Tibial artery (tissue), 4 donors: ENCODE results near the gene NANS.

Source experiments
- DNase-seq, 2 donors: peaks; one replicate each; pipeline ENCODE4 v3.0.0-alpha.2; 2019
- H3K27ac ChIP-seq, 2 donors: fragments of 200-600 bp; sonication (generic) in 1 of 2; 1 replicate in 1 of 2; 2 replicates in 1 of 2; pipeline ENCODE4 v1.5.1; 2018 to 2019; ENCODE audit warnings: mild to moderate bottlenecking in 1 of 2
- H3K27me3 ChIP-seq, 2 donors: fragments of 200-600 bp; sonication (generic) in 1 of 2; one replicate each; pipeline versions ENCODE4 v1.5.1 to v1.6.0; 2016 to 2019
- H3K36me3 ChIP-seq, 3 donors: fragments of 200-600 bp; sonication (generic) in 2 of 3; one replicate each; pipeline ENCODE4 v1.5.1; 2016 to 2019; ENCODE audit warnings: mild to moderate bottlenecking in 2 of 3
- H3K4me1 ChIP-seq, 4 donors: fragments of 200-600 bp; sonication (generic) in 2 of 4; 1 replicate in 3 of 4; 2 replicates in 1 of 4; pipeline ENCODE4 v1.5.1; 2016 to 2019
- H3K4me3 ChIP-seq, 2 donors: fragments of 200-600 bp; sonication (generic) in 1 of 2; 1 replicate in 1 of 2; 2 replicates in 1 of 2; pipeline ENCODE4 v1.5.1; 2018 to 2019; ENCODE audit warnings: mild to moderate bottlenecking in 2 of 2
- H3K9me3 ChIP-seq, 3 donors: fragments of 200-600 bp; sonication (generic) in 1 of 3; one replicate each; pipeline ENCODE4 v1.5.1; 2016 to 2019
- intact Hi-C: fragments of 100-400 bp; cut with DNase I; formaldehyde crosslinking; loops from one replicate; pipeline ENCODE4 v1.15.0; 2023; ENCODE audit warnings: low total_unique reads
- TF ChIP-seq, protein P1 (sequence below), 2 experiments: fragments of 200-600 bp in 1 of 2; fragments of 450-650 bp in 1 of 2; IDR thresholded peaks; one replicate each; pipeline ENCODE4 v1.5.1; 2017 to 2019; ENCODE audit warnings: antibody characterized with exemption in 2 of 2, mild to moderate bottlenecking in 1 of 2, moderate library complexity in 1 of 2

Gene NANS

GRCh38 chr9:98080780-98081179 lies 24.2 kb downstream of the NANS start:
- Histone ChIP-seq H3K36me3 (peaks cover 36 to 72% (median 53%) of the 10 kb centered on the region in 3 donors), H3K27me3 (no peaks in the 10 kb centered on the region), H3K4me1 (no peaks in the 10 kb centered on the region), H3K4me3 (no peak overlapping the region), H3K27ac (no peak overlapping the region), H3K9me3 (no peaks in the 10 kb centered on the region)
- TF ChIP-seq, protein P1, sequence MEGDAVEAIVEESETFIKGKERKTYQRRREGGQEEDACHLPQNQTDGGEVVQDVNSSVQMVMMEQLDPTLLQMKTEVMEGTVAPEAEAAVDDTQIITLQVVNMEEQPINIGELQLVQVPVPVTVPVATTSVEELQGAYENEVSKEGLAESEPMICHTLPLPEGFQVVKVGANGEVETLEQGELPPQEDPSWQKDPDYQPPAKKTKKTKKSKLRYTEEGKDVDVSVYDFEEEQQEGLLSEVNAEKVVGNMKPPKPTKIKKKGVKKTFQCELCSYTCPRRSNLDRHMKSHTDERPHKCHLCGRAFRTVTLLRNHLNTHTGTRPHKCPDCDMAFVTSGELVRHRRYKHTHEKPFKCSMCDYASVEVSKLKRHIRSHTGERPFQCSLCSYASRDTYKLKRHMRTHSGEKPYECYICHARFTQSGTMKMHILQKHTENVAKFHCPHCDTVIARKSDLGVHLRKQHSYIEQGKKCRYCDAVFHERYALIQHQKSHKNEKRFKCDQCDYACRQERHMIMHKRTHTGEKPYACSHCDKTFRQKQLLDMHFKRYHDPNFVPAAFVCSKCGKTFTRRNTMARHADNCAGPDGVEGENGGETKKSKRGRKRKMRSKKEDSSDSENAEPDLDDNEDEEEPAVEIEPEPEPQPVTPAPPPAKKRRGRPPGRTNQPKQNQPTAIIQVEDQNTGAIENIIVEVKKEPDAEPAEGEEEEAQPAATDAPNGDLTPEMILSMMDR (IDR thresholded peaks at IDR 0.05), result no peak
- DNase-seq, result no peak
- intact Hi-C loops, result no loop called here

DNA sequence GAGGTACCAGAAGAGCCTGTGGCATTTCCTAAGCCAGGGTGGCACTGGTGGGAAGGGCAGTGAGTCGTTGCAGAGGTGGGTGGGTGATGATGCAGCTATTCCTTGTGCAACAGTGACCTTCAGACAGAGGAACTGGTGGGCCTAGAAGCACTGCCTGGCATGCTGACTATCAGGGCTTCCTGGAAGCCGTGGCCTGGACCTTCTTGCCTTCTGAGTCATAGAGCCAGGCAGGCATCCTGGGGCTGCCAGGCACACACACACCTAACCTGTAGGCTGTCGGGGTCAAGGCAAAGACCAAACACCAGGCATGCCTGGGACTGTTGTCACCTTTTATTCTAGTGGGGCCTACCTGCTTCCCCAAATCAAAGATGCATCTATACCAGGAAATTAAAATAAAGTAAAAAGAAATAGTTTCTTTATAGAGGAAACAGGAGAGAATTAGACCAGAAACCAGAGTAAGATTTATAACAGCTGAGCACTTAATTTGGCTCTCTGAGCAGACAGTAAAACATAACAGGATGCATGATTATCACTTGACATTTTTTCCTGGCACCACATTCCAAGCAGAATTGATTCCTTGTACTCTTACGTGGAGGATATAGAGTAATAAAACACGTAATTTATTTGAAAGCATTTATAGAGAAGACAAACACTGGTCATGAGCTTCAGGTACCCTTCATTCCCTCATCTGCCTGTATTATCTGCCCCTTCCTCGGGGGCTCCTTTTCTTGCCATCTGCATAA lies 25.1 kb downstream of the NANS start:
- TF ChIP-seq, protein P1 (IDR thresholded peaks at IDR 0.05), result no peak
- H3K27me3 ChIP-seq, result no peaks in the 10 kb centered on the region
- H3K27ac ChIP-seq, result no peak overlapping the region
- intact Hi-C loops, result no loop called here
- no peaks in the 10 kb centered on the region for H3K9me3 ChIP-seq
- peak in 1 of 2 donors; percentile 60 for DNase-seq
- H3K4me1 ChIP-seq, result no peaks in the 10 kb centered on the region
- no peak overlapping the region for H3K4me3 ChIP-seq
- H3K36me3 ChIP-seq, result peaks cover 36 to 72% (median 53%) of the 10 kb centered on the region in 3 donors

DNA sequence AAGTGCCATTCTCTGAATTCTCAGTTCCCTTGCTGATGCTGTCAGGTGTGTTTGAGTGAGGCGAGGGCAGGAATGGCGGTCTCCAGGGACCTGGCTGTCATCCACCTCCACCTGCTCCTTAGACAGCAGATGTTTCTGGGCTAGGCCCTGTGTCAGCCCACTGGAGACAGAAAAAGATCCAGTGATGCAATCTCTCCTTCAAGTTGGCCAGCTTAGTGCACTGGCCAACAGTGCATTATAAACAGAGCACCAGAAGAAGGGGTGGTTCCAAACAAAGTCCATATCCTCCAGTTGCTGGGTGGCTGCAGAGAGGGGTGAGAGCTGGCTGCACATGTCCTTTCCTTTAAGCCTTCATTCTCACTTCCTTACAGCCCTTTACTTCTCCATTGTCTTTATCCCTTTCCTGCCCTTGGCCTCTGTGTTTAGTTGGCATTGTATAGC lies 26.5 kb downstream of the NANS start:
- Histone ChIP-seq H3K4me3 (no peak overlapping the region), H3K9me3 (no peaks in the 10 kb centered on the region), H3K4me1 (peaks cover 0 to 10% (median 9%) of the 10 kb centered on the region in 4 donors), H3K36me3 (peaks cover 30 to 66% (median 45%) of the 10 kb centered on the region in 3 donors), H3K27ac (no peak overlapping the region), H3K27me3 (no peaks in the 10 kb centered on the region)
- peak; percentile 29 to 43 for DNase-seq
- TF ChIP-seq, protein P1 (IDR thresholded peaks at IDR 0.05), result no peak
- intact Hi-C loops, result no loop called here

GRCh38 chr9:98083566-98084183 lies 27.1 kb downstream of the NANS start:
- DNase-seq, result peak in 1 of 2 donors; percentile 24
- H3K27ac ChIP-seq, result no peak overlapping the region

GRCh38 chr9:98084396-98084795 lies 27.9 kb downstream of the NANS start:
- TF ChIP-seq, protein P1 (IDR thresholded peaks at IDR 0.05), result no peak
- DNase-seq, result no peak
- Histone ChIP-seq H3K27me3 (peaks cover 0 to 3% of the 10 kb centered on the region in 2 donors), H3K36me3 (peaks cover 27 to 55% (median 36%) of the 10 kb centered on the region in 3 donors), H3K4me3 (no peak overlapping the region), H3K4me1 (peaks cover 0 to 10% (median 9%) of the 10 kb centered on the region in 4 donors), H3K9me3 (no peaks in the 10 kb centered on the region), H3K27ac (no peak overlapping the region)
- intact Hi-C loops, result no loop called here

More at GRCh38 chr9:98083566-98084183, 27.1 kb downstream of the NANS start:
- TF ChIP-seq, protein P1 (IDR thresholded peaks at IDR 0.05), result no peak
- intact Hi-C loops, result no loop called here
- Histone ChIP-seq H3K4me3 (no peak overlapping the region), H3K9me3 (no peaks in the 10 kb centered on the region), H3K27me3 (no peaks in the 10 kb centered on the region), H3K4me1 (peaks cover 0 to 10% (median 9%) of the 10 kb centered on the region in 4 donors), H3K36me3 (peaks cover 27 to 60% (median 40%) of the 10 kb centered on the region in 3 donors)
